ENCODE measurements around the gene MGAT4B. TPM values are rescaled to one million over a fixed set of nuclear protein-coding genes. Genes with fewer than 3 reads are reported as not detected.

The MGAT4B gene
- total RNA-seq, 1 experiment from 2014 or later = 217 TPM

DNA sequence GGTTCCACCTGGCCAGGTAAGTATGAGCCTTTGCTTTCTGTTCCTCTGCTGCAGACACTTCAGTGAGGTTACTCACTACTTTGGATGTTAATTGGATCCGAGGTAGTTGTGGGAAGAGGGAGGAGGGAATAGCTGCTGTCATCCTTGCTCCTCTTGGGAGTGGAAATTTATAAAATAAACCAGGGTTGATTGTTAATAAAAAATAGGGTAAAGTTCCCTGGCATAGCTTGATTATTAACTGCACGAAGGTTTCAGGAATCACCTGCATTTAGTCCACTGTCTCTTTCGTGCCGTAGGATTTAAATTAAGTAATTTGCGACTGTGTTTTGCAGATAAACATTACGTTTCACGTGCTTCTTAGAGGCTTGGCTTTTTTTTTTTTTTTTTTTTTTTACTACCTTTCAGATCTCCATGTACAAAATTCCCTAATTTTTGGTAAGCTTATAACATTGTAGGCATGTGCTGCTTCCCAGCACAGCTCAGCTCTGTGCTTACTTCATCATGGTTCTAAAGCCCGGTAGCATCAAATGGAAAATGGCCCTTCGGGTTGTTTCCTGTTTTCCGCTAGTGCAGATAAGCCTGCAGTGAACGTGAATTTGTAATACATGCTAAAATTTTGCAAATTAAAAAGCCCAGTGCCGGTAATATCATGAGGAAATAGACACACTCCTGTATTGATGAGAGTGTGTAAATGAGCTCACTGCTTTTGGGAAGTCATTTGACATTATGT, 39.8 kb downstream of the MGAT4B start:
- no peak overlapping the region for H3K4me3 Mint-ChIP-seq (ENCODE audit: unreplicated experiment)
- Histone ChIP-seq H3K9me3 (no peaks in the 10 kb centered on the region), H3K27me3 (replicated peaks; ENCODE audit: control insufficient read depth, insufficient read depth, low read length) (no peaks in the 10 kb centered on the region), H3K4me1 (peaks cover 12% of the 10 kb centered on the region), H3K4me3 (ENCODE audit: low read depth, low read length) (no peak overlapping the region), H3K36me3 (ENCODE audit: control insufficient read depth, insufficient read depth, low read length) (no peaks in the 10 kb centered on the region; the same call in none of the 2 replicates)
- H3K4me1 Mint-ChIP-seq (ENCODE audit: low read depth, unreplicated experiment) = peaks cover 11% of the 10 kb centered on the region
- no peaks in the 10 kb centered on the region for H3K9me3 Mint-ChIP-seq (ENCODE audit: unreplicated experiment)
- intact Hi-C loops (cut with micrococcal nuclease; ENCODE audit: unreplicated experiment) = no loop called here
- no peaks in the 10 kb centered on the region for H3K27me3 Mint-ChIP-seq (ENCODE audit: insufficient read depth, unreplicated experiment)
- BruUV-seq (replicated peaks) = no TSS peak
- TF ChIP-seq, protein P1, sequence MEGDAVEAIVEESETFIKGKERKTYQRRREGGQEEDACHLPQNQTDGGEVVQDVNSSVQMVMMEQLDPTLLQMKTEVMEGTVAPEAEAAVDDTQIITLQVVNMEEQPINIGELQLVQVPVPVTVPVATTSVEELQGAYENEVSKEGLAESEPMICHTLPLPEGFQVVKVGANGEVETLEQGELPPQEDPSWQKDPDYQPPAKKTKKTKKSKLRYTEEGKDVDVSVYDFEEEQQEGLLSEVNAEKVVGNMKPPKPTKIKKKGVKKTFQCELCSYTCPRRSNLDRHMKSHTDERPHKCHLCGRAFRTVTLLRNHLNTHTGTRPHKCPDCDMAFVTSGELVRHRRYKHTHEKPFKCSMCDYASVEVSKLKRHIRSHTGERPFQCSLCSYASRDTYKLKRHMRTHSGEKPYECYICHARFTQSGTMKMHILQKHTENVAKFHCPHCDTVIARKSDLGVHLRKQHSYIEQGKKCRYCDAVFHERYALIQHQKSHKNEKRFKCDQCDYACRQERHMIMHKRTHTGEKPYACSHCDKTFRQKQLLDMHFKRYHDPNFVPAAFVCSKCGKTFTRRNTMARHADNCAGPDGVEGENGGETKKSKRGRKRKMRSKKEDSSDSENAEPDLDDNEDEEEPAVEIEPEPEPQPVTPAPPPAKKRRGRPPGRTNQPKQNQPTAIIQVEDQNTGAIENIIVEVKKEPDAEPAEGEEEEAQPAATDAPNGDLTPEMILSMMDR (IDR thresholded peaks at IDR 0.05; ENCODE audit: insufficient read depth in 1 of 2, low read depth in 1 of 2, low read length in 1 of 2, severe bottlenecking in 1 of 2, unreplicated experiment in 1 of 2) = no peak
- CTCF ChIA-PET = no interaction called here
- peaks cover 67% of the 10 kb centered on the region for H3K36me3 Mint-ChIP-seq (ENCODE audit: insufficient read depth, unreplicated experiment)
- POLR2A ChIA-PET = interaction anchor here (1.0 kb wide), 1 partner anchor 29 kb away, joined by 3 read pairs; no protein-coding TSS in a partner anchor
- DNase-seq = no peak
- no peak overlapping the region for H3K27ac Mint-ChIP-seq (ENCODE audit: unreplicated experiment)

DNA sequence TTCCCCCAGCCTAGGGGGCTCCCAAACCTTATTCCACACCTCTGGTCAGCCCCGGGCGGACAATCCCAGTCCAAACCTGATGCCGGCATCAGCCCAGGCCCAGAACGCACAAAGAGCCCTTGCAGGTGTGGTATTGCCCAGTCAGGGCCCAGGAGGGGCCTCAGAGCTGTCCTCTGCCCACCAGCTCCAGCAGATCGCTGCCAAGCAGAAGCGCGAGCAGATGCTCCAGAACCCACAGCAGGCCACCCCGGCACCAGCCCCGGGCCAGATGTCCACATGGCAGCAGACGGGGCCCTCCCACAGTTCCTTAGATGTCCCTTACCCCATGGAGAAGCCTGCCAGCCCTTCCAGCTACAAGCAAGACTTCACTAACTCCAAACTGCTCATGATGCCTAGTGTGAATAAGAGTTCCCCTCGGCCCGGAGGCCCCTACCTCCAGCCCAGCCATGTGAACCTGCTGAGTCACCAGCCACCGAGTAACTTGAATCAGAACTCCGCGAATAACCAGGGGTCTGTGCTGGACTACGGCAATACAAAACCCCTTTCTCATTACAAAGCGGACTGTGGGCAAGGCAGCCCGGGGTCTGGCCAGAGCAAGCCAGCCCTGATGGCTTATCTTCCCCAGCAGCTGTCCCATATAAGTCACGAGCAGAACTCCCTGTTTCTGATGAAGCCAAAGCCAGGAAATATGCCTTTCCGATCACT, 40.5 kb downstream of the MGAT4B start:
- peaks cover 60% of the 10 kb centered on the region for H3K36me3 Mint-ChIP-seq (ENCODE audit: insufficient read depth, unreplicated experiment)
- Histone ChIP-seq H3K36me3 (ENCODE audit: control insufficient read depth, insufficient read depth, low read length) (no peaks in the 10 kb centered on the region; the same call in 1 of the 2 replicates), H3K4me1 (peaks cover 12% of the 10 kb centered on the region), H3K27me3 (replicated peaks; ENCODE audit: control insufficient read depth, insufficient read depth, low read length) (no peaks in the 10 kb centered on the region), H3K9me3 (no peaks in the 10 kb centered on the region), H3K4me3 (ENCODE audit: low read depth, low read length) (no peak overlapping the region)
- BruUV-seq (replicated peaks) = no TSS peak
- ChIA-PET CTCF (no interaction called here), POLR2A (no interaction called here)
- H3K9me3 Mint-ChIP-seq (ENCODE audit: unreplicated experiment) = no peaks in the 10 kb centered on the region
- no peak overlapping the region for H3K27ac Mint-ChIP-seq (ENCODE audit: unreplicated experiment)
- H3K4me3 Mint-ChIP-seq (ENCODE audit: unreplicated experiment) = no peak overlapping the region
- intact Hi-C loops (cut with micrococcal nuclease; ENCODE audit: unreplicated experiment) = no loop called here
- peaks cover 16% of the 10 kb centered on the region for H3K4me1 Mint-ChIP-seq (ENCODE audit: low read depth, unreplicated experiment)
- TF ChIP-seq, protein P1 (IDR thresholded peaks at IDR 0.05; ENCODE audit: insufficient read depth in 1 of 2, low read depth in 1 of 2, low read length in 1 of 2, severe bottlenecking in 1 of 2, unreplicated experiment in 1 of 2) = no peak
- no peaks in the 10 kb centered on the region for H3K27me3 Mint-ChIP-seq (ENCODE audit: insufficient read depth, unreplicated experiment)
- DNase-seq = no peak

DNA sequence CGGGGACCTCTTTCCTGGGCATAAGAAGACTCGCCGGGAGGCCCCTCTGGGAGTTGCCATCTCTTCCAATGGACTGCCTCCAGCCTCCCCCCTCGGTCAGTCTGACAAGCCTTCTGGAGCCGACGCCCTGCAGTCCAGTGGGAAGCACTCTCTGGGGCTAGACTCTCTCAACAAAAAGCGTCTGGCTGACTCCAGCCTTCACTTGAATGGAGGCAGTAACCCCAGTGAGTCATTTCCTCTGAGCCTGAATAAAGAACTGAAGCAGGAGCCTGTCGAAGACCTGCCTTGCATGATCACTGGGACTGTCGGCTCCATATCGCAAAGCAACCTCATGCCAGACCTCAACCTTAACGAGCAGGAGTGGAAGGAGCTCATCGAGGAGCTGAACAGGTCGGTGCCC, 41.3 kb downstream of the MGAT4B start:
- H3K27me3 Mint-ChIP-seq (ENCODE audit: insufficient read depth, unreplicated experiment) = no peaks in the 10 kb centered on the region
- intact Hi-C loops (cut with micrococcal nuclease; ENCODE audit: unreplicated experiment) = no loop called here

More for the DNA sequence above, 41.3 kb downstream of the MGAT4B start:
- H3K4me3 Mint-ChIP-seq (ENCODE audit: unreplicated experiment) = no peak overlapping the region
- TF ChIP-seq, protein P1 (IDR thresholded peaks at IDR 0.05; ENCODE audit: insufficient read depth in 1 of 2, low read depth in 1 of 2, low read length in 1 of 2, severe bottlenecking in 1 of 2, unreplicated experiment in 1 of 2) = no peak
- ChIA-PET POLR2A (no interaction called here), CTCF (no interaction called here)
- no peaks in the 10 kb centered on the region for H3K27me3 ChIP-seq (replicated peaks; ENCODE audit: control insufficient read depth, insufficient read depth, low read length)
- peaks cover 20% of the 10 kb centered on the region for H3K4me1 Mint-ChIP-seq (ENCODE audit: low read depth, unreplicated experiment)
- peaks cover 12% of the 10 kb centered on the region for H3K4me1 ChIP-seq
- H3K4me3 ChIP-seq (ENCODE audit: low read depth, low read length) = no peak overlapping the region
- peaks cover 53% of the 10 kb centered on the region for H3K36me3 Mint-ChIP-seq (ENCODE audit: insufficient read depth, unreplicated experiment)
- H3K9me3 ChIP-seq = no peaks in the 10 kb centered on the region
- H3K27ac Mint-ChIP-seq (ENCODE audit: unreplicated experiment) = no peak overlapping the region
- no TSS peak for BruUV-seq (replicated peaks)
- H3K9me3 Mint-ChIP-seq (ENCODE audit: unreplicated experiment) = no peaks in the 10 kb centered on the region
- no peak for DNase-seq
- H3K36me3 ChIP-seq (ENCODE audit: control insufficient read depth, insufficient read depth, low read length) = no peaks in the 10 kb centered on the region; the same call in 1 of the 2 replicates
